ENCODE data around the gene TMEM238L. TPM values are rescaled to one million over a fixed set of nuclear protein-coding genes. Genes with fewer than 3 reads are reported as not detected.
A peak's percentile ranks its signal among the peaks of the same experiment; 100 is the strongest.

The TMEM238L gene
- total and polyA plus RNA-seq, 2 experiments from 2014 or later: not detected

DNA sequence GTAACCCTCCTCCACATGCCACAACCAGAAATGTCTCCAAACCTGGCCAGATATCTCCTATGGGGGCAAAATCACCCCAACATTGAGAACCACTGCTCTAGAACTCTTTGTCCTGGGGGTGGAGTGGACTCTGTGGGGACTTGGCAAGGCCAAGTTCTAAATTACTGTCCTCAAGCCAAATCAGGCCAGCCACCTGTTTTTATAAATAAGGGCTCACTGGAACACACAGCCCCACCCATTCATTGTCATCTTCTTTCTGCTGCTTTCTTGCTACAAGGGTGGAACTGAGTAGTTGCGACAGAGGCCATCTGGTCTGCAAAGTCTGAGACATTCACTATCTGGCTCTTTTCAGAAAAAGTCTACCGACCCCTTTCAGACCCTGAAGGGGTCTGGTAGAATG, 47.3 kb downstream of the TMEM238L start (continued):
- TF ChIP-seq ZNF462 (CRISPR knock-in tag; IDR thresholded peaks at IDR 0.05) (no peak), ZNF114 (CRISPR knock-in tag; IDR thresholded peaks at IDR 0.05) (no peak), STAT1 (IDR thresholded peaks at IDR 0.05; ENCODE audit: unreplicated experiment) (no peak), EZH2 (IDR thresholded peaks at IDR 0.05; ENCODE audit: low read depth, unreplicated experiment) (no peak), CREB1 (CRISPR knock-in tag; IDR thresholded peaks at IDR 0.05; ENCODE audit: low read depth) (no peak), POLR2AphosphoS5 (IDR thresholded peaks at IDR 0.05; ENCODE audit: low read depth) (no peak)
- TF ChIP-seq, protein P1, sequence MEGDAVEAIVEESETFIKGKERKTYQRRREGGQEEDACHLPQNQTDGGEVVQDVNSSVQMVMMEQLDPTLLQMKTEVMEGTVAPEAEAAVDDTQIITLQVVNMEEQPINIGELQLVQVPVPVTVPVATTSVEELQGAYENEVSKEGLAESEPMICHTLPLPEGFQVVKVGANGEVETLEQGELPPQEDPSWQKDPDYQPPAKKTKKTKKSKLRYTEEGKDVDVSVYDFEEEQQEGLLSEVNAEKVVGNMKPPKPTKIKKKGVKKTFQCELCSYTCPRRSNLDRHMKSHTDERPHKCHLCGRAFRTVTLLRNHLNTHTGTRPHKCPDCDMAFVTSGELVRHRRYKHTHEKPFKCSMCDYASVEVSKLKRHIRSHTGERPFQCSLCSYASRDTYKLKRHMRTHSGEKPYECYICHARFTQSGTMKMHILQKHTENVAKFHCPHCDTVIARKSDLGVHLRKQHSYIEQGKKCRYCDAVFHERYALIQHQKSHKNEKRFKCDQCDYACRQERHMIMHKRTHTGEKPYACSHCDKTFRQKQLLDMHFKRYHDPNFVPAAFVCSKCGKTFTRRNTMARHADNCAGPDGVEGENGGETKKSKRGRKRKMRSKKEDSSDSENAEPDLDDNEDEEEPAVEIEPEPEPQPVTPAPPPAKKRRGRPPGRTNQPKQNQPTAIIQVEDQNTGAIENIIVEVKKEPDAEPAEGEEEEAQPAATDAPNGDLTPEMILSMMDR (conservative IDR thresholded peaks at IDR 0.05; ENCODE audit: low read depth in 2 of 2): no peak

- H3K36me3 ChIP-seq (ENCODE audit: insufficient read depth): no peaks in the 10 kb centered on the region
- DNase-seq (ENCODE audit: low spot score) (no peak), ATAC-seq (no peak)
- no peaks in the 10 kb centered on the region for H3K79me2 ChIP-seq (replicated peaks; ENCODE audit: insufficient read depth)
- H3K36me3 Mint-ChIP-seq (ENCODE audit: low read depth): no peaks in the 10 kb centered on the region; the same call in 2 of the 3 replicates
- H3K4me3 ChIP-seq: peak overlapping the region; percentile 25
- no peaks in the 10 kb centered on the region for H3K9me2 ChIP-seq (ENCODE audit: insufficient read depth)
- peaks cover 42% of the 10 kb centered on the region for H3K4me1 Mint-ChIP-seq
- H3K27me3 Mint-ChIP-seq (ENCODE audit: insufficient read depth, low read depth, poor library complexity): peaks cover 13% of the 10 kb centered on the region
- TF ChIP-seq JUNB (IDR thresholded peaks at IDR 0.05; ENCODE audit: unreplicated experiment) (no peak), EZH2 (IDR thresholded peaks at IDR 0.05; ENCODE audit: low read depth, unreplicated experiment) (no peak), POLR2AphosphoS5 (IDR thresholded peaks at IDR 0.05; ENCODE audit: low read depth) (no peak), EZH2phosphoT487 (IDR thresholded peaks at IDR 0.05; ENCODE audit: unreplicated experiment) (no peak), REST (IDR thresholded peaks at IDR 0.05; ENCODE audit: unreplicated experiment) (no peak)
- TF ChIP-seq, protein P1 (conservative IDR thresholded peaks at IDR 0.05; ENCODE audit: low read depth in 2 of 2): no peak
- no peaks in the 10 kb centered on the region; the same call in 2 of the 3 replicates for H3K9me3 Mint-ChIP-seq
- H3K27ac Mint-ChIP-seq: peak overlapping the region; percentile 96; the same call in 1 of the 2 replicates
- peak overlapping the region; percentile 79 for H3K4me2 ChIP-seq
- peaks cover 4% of the 10 kb centered on the region; the same call in 1 of the 2 replicates for H3F3A ChIP-seq (replicated peaks; ENCODE audit: low read depth)
- peaks cover 22% of the 10 kb centered on the region for H3K4me1 ChIP-seq (ENCODE audit: insufficient read depth)
- peak overlapping the region; percentile 79 for H3K4me3 Mint-ChIP-seq
- no peak overlapping the region; the same call in 1 of the 2 replicates for H2AFZ ChIP-seq
- H4K20me1 ChIP-seq (replicated peaks; ENCODE audit: insufficient read depth): no peaks in the 10 kb centered on the region
- no peak overlapping the region for H3K27ac ChIP-seq (ENCODE audit: low read depth)
- H3K27me3 ChIP-seq (ENCODE audit: insufficient read depth): no peaks in the 10 kb centered on the region
Measured at GRCh38 chr17:10756185-10756584, 47.7 kb downstream of the TMEM238L start.

Measured in GM23338 (cell line).